GM04503 (cell line): Measurements from ENCODE around the gene SPIRE1.
A peak's percentile ranks its signal among the peaks of the same experiment; 100 is the strongest.

Experiments used
- DNase-seq: peaks from one replicate; pipeline ENCODE4 v3.0.0-alpha.2; 2012; ENCODE audit warnings: low read depth

Gene SPIRE1

DNA sequence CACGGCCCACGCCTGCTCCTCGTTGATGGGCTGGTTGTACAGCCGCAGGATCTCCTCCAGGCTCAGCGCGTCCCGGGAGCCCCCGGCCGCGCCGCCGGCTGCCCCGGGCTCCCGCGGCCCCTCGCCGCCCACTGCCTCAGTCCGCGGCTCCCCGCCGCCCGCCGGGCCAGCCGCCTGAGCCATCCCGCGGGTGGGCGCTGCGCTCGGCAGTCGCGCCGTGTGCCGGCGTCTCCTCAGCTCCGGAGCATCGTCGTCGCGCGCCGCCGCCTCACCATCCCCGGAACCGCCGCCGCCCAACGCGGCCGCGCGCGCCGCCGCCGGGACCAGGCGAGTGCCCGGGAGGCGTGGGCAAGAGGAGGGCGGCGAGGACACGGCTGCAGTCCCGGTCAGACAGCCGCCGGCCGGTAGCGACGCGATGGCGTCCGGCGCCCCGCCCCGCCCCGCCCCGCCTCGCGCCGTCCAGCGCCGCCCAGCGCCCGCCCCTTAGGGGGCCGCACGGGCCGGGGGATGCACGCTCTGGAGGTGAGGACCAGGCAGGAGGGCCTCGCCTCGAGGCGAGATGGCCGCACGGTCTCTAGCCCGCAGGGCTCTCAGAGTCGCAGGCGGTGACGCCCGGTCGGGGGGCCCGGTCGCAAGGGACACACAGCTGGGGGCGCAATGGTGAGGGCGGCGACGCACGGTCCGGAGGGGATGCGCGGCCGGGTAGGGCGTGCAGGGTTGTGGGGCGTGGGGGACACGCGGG, at the start of gene SPIRE1:
SPIRE1 (minus strand) TSS at position 424 of the 742 bp plus-strand sequence; CDS start at position 183, 241 bp downstream.
- no peak for DNase-seq

DNA sequence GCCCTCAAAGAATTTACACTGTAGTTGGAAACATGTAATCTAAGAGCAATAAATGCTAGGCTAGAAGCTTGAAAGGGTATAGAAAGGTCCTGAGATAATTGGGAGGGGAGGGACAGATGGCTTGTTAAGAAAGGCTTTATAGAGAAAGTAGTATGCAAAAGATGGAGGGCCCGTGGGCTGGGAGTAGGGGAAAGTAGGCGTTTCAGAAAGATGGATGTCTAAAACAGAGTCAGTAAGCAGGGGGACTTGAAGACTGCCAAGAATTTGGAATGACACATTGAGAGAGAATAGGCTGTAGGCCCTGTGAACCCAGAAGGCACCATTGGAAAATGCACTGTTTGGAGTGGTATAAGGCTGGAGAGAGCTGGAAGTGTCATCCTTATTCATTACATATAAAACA, 45.8 kb upstream of the SPIRE1 start:
- peak; percentile 14 for DNase-seq

DNA sequence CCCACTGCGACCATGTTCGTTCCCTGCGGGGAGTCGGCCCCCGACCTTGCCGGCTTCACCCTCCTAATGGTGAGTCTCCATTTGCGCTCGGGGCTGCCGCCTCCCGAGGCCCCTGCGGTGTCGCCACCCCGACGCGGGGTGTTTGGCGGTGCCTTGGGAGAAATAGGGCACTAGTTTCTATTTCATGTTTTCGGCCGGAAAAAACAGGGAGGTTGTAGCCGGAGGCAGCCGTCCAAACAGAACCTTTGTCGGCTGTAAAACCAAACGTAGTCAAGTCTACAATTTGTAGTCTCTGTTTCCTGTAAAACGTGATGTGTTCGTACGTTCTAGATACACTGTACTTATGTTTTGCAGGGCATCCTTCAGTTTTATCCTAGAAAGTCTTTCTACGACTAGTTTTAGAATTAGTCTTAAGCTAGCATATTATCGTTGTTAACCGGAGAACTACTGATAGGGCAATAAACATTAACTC, 45.2 kb upstream of the SPIRE1 start:
- no peak for DNase-seq

DNA sequence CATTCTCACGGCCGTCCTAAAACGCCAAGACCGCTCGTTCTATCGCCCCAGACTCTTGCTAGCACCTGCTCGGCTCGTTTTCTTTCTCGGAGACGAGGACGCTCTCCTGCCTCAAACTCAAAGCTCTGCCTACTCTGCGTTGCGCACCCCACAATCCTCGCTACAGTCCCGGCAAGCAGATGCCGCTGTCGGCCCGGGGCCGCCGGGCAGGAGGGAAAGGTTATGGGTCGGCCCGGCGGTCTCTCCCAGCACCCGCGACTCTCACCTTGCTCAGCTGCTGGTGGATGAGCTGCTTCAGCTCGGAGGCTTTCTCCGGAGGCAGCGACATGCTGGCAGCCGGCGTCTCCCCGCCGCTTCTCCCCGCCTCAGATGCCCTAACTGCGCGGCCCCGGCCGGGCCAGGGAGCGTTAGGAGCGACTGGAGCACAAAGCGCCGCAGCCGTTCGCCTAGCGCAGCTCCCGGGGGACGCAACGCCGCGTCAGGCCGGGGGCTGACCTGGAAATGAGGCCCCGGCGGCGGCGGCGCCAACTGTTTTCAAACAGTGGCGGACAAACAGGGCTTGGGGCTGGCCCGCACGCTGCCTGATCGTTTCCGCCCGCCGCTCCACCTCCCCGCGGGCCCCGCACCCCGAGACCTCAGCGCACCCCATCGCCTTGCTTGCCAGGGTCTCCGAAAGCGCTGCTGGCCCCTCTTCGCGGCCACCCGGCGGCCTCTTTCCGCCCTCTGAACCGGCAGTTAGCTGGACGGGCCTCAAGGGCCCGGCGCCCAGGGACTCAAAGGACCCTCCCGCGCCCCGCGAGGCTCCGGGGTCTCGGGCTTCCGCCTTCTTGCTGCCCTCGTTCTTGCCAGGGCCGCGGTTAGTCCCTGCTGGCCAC, 44.6 kb upstream of the SPIRE1 start, which contains the start of the genes CEP76 and PSMG2:
CEP76 (minus strand) TSS at position 503 of the 875 bp plus-strand sequence; CDS start at position 328, 175 bp downstream.
PSMG2 (plus strand) TSS at position 822 of the 875 bp plus-strand sequence. CDS start 66 bp downstream, outside the sequence.
- peak; percentile 55 for DNase-seq

DNA sequence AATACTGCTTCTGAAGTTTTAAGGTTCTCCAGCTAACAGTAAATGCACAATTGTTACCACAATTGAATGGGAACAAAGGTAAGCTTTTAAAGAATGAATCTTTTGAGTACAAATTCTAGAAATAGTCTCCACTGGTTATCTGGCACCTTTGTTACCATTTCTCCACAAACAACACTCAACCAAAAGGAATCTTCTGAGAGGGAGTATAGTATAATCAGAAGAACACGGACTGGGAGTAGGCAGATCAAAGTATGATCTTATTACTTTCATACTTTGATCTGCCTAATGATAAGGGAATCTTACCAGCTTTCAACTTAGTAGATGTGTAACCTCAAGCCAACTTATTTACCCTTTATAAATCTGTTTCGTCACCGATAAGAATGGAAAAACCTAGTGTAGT, 43.3 kb upstream of the SPIRE1 start:
- no peak for DNase-seq

DNA sequence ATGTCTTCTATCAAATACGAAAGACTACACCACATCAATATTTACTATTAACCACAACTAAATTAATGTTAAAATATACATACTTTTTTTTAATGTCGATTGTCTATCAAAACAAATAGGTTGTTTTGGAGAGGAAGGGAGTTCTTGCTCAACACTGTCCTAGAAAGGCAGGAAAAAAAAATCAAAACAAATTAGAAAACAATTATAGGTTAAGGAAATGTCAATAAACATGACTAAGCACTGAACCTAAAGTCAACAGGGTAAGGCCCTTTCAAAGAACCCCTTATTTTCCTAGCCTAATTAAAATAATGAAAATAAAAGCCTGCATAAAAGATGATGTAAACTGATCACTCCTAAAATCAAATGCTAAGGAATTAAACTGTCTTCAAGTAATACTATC, 41.8 kb upstream of the SPIRE1 start:
- no peak for DNase-seq

DNA sequence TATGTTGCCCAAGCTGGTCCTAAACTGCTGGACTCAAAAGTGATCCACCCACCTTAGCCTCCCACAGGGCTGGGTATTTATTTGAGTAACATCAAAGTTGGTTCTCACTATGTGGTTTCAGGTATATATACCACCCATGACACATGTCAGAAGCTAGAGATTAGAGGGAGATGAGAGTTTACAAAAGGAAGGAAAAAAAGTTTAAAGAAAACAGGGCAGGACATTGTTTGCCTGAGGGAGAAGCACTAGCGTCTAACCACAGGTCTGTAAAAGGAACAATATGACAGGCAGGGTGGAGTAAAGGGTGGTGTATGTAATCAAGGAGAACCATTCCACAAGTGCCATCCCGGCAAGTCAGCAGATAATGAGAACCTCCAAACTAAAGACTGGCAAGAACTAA, 36.1 kb upstream of the SPIRE1 start:
- no peak for DNase-seq

DNA sequence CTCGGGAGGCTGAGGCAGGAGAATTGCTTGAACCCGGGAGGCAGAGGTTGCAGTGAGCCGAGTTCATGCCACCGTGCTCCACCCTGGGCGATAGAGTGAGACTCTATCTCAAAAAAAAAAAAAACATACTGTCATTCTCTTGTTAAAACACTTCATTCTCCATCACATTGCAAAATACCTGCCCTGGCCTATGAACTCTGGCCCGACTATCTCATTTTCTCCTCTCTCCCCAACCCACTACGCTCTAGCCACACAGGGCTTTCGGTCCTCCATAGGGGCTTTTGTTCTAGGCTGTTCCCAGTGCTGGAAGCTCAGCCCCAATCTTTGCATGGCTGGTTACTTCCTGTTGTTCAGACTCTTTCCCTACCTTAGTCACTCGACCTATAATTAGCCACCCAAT, 34.3 kb upstream of the SPIRE1 start:
- DNase-seq, result no peak

DNA sequence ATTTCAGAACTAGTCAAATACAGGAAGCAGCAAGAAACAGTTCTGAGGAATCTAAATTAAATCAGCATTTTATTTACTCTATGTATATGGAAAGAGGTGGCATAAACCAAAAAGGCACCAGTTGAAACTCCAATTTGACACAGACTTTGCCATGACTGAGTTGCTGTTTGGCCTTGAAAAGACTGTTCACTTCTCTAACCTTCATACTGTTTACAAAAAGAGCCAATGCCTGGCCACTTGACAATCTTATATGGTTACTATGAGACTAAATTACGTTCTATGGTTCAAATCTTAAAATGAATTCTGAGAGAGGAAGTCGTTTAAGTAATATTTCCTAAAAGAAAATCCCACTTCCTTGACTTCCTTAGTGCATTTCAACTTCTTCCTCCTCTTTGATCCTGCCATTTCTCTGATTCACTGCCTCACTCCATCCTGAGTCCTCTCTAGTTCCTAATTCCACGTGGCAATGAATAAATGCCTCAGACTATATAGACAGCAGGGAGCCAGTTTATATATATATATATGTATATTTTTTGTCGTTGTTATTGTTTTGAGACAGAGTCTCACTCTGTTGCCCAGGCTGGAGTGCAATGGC, 31.4 kb upstream of the SPIRE1 start:
- DNase-seq, result no peak

DNA sequence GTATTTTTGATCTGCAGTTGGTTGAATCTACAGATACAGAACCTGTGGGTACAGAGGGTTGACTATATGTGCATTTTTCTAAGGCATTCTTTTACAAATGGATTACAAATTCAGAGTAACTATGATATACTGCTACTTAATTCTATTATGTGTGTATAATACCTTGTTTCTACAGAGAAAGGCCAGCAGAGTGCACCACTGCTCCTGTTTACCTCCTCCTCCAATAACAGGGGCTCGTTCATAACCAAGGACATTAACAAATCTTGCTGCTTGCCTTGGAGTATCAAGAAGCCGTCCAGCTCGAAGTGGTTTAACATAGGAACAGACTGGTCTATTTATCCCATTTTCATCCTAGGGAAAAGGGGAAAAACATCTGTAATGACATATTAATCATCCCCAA, 28.2 kb upstream of the SPIRE1 start:
- no peak for DNase-seq

DNA sequence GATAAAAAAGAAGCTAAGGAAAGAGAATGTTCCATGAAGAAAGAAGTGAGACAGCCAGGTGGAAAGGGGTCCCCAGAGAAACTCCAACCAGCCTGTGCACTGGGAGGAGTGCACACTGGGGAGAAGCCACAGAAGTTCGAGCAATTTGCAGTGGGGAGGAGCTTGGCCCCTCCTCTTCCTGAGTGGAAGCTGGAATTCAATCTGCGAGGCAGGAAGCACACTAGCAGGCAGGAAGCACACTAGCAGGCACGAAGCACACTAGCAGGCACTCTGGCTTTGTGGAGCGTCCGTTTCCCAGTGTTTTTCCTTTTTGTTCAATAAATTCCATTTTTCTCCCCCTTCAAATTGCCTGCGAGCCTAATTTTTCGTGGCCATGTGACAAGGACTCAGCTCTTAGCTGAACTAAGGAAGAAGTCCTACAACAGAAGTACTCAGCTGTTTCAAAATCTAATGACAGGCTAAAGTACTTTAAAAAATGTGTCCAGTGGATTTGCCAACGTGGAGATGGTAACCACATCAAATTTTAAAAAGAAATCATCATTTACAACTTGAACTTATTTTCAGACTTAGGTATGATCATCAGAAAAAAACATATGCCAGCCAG, 21.4 kb upstream of the SPIRE1 start:
- DNase-seq, result peak; percentile 19

DNA sequence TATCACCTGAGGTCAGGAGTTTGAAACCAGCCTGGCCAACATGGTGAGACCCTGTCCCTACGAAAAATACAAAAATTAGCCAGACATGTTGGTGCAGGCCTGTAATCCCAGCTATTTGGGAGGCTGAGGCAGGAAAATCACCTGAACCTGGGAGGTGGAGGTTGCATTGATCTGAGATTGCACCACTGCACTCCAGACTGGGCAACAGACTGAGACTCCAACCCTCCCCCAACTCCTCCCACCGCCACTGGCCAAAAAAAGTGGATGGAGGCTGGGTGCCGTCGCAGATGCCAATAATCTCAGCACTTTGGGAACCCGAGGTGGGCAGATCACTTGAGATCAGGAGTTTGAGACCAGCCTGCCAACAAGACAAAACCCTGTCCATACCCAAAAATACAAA, 10.1 kb upstream of the SPIRE1 start:
- no peak for DNase-seq

DNA sequence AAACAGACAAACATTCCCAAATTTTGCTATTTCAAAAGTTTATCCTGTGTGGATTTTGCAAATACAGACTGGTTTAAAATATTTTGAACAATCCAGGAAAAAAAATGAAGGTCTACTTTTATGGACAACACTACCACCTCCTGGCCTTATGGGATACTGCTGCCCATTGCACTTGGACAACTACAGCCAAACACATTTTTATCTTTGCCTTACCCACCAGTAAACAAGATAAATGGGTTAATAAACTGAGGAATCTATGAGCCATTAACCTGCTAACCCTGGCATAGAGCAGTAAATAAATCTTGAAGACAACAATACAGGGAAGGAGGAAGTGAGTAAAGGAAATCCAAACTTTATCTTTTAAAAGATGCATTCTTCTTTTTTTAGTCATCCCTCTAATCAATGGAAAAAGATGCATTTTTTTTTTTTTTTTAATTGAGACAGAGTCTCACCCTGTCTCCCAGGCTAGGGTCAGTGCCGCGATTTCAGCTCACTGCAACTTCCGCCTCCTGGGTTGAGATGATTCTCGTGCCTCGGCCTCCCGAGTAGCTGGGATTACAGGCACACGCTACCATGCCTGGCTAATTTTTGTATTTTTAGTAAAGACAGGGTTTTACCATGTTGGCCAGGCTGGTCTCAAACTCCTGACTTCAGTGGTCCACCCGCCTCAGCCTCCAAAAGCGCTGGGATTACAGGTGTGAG, 2.1 kb upstream of the SPIRE1 start:
- DNase-seq, result no peak

DNA sequence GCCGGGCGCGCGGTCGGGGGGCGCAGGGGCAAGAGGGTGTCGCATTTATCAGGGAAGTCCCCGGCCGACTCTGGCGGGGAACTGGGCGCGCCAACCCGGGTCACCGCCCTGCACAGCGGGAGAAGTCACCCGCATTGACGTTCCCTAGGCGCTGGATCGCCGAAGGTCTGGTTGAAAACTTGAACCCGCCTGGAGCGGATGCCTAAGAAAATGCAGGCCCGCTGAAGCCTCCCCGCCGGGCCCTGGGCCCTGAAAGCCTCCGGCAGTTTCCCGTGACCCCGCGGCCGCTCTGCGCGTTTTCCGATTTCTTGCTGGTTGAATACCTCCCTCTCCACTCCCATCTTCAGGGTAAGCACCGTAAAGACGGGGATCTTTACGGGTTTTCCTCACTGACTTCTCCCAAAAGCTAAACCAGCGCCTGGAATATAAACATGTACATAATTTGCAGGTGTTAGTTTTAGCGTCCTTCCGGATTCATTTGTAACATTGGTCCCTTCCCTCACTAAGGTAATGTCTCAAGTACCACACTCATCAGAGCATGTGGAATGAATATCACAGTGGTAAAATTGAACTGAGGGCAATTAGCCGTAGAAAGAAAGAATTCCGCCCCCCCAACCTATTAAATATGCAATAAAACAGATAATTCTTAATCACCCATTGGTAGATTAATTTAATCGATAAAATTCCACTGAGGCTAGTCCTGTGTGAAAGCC, 675 bp upstream of the SPIRE1 start:
- no peak for DNase-seq

DNA sequence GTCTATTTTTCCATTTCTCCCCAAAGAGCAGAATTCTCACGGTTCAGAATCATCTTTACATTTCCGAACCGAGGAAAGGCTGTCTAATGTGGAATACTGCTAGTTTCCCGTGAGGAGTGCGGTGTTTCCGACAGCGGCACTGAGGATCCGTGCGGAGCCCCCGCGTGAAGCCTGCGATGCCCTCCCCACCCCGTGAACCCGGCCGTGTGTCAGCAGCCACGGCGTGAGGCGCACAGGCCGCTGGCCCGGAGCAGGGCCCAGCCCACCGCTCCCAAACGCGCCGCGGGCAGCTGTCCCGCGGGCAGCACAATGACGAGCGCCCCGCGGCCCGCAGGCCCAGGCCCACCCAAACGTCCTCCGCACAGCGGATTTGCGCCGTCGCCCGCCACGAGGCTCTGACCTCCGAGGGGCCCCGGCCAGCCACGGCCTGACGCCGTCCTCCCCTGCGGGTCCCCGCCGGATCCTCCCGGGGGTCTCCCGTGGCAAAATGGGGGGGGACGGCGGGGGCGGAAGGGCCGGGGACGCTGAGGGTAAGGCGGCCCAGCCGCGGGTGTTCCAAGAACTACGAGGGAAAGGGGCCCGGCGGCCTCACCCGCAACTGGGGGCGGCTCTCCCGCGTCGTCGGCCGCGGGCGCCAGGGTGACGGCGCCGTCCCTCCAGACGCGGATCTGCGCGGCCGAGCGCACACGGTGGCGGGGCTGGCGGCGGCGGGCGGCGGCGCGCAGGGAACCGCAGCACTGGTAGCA, 796 bp downstream of the SPIRE1 start:
- DNase-seq, result no peak

DNA sequence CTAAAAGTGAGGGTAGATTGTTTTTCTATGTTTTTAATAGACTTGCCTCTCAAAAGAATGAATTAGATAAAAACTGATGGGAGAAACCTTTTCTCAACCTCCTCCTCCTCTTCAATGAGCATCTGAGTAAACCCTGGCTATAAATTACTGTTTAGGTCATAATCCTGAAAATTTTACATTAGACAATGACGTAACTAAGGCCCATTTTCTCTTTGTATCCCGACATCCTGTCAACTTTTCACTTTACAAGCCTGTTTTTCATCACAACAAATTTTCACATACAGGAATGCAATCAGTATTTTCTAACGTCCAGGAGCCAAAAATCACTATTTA, 1.3 kb downstream of the SPIRE1 start:
- no peak for DNase-seq

DNA sequence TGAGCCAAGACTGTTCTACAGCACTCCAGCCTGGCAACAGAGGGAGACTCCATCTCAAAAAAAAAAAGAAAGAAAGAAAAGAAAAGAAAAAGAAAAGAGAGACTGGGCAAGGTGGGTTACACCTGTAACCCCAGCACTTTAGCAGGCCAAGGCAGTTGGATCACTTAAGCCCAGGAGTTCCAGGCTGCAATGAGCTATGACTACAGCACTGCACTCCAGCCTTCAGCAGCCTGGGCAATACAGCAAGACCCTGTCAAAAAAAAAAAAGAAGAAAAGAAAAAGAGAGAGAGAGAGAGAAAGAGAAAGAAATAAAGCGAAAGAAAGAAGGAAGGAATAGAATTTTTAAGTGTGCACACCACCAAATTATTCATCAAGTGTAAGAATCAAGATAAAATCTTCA, 2.9 kb downstream of the SPIRE1 start:
- DNase-seq, result no peak

DNA sequence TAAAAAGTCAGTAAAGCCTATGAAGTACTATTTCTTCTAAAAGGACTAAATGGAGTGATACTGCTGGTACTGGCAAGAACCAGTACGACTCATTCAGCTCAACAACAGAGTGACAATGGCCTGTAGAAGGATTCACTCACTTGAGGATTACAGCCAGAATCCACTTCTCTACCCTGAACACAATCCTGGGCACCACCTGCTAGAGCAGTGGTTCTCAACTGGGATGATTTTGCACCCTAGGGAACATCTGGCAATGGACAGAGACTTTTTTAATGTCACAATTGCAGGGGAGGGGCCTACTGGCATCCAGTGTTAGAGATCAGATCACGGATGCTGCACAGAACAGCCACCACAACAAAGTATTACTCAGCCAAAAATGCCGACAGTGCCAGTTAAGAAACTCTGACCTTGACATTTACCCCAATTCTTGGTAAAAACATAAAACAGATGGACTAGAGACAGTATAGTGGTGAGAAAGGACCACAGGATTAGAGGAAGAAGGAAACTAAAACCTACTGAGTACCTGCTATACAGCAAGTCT, 5.0 kb downstream of the SPIRE1 start:
- no peak for DNase-seq

DNA sequence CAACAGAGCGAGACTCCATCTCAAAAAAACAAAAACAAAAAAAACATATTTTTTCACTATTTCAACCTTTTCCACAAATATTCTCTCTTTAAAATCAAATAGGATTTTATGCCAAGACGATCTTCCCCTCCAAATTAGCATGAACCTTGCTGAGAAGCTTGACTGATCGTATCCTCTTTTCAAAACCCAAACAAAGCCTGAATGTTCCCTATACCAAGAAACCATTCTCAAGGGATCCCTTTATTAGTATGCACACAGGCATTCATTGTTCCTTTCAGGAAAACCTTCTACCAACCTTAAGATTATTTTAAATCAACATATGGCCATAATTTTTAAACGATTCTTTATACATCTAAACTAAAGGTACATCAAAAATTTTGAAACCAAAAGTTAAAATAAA, 6.3 kb downstream of the SPIRE1 start:
- no peak for DNase-seq

DNA sequence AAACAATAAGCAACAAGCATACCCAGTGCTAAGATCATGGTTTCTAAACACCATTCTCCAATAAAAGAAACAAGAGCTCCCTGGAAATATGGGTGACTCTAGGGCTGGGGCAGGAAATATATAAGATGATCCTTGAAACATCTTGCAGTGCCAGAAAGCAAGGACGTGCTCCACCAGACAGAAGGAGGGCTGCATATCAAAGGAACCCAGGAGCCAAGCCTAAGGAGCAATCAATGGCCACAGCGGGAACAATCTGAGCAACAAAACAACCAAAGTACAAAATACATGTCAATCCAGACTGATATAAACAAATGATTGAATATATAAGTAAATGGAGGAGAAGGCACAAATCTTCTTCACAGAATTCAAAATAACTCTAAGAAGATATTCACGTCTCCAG, 10.1 kb downstream of the SPIRE1 start:
- no peak for DNase-seq
